Stomach (tissue), 4 donors: ENCODE results near the gene ACKR3.

Source experiments
- CTCF ChIP-seq, 7 experiments: fragments of 450-650 bp in 4 of 7; fragments of 200-600 bp in 3 of 7; sonication (generic) in 3 of 7; IDR thresholded peaks; one replicate each; pipeline ENCODE4 v1.5.1; 2016 to 2019; ENCODE audit warnings: antibody characterized with exemption in 7 of 7, control low read depth in 2 of 7, mild to moderate bottlenecking in 1 of 7
- POLR2A ChIP-seq, 4 donors: fragments of 450-650 bp; IDR thresholded peaks; one replicate each; pipeline ENCODE4 v1.6.1; 2016; ENCODE audit warnings: antibody characterized with exemption in 4 of 4, control low read depth in 2 of 4, mild to moderate bottlenecking in 1 of 4, moderate library complexity in 1 of 4

GRCh38 chr2:236527159-236527630, 42.4 kb upstream of the ACKR3 start:
- TF ChIP-seq POLR2A (IDR thresholded peaks at IDR 0.05) (no peak), CTCF (IDR thresholded peaks at IDR 0.05) (no peak)
